ENCODE results near the gene STXBP4.

Gene STXBP4

DNA sequence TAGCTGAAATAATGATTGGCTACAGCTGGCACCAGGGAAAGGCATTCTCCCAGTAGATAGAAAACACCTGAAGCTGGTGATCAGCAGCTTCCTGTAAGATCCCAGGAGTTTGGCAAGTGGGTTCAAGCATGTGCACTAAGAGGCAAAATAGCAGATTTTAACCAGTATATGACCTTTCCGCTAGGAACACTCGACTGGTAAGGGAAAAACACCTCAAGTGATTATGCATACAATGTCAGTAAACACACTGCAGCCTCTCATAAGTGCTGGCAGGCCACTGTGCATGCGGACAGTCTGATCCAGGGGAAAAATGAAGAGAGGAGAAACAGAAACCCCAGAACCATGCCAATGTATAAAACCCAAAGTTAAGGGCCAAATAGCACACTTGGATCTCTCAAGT, 247.1 kb downstream of the STXBP4 start:
- peaks cover 2% of the 10 kb centered on the region for H3K9me3 ChIP-seq (ENCODE audit: insufficient read depth, low read depth, low read length)
- no peaks in the 10 kb centered on the region for H3K4me1 ChIP-seq (ENCODE audit: control insufficient read depth in 1 of 2, insufficient read depth in 2 of 2, low read length in 2 of 2)
- H3K27ac ChIP-seq (ENCODE audit: low read depth, low read length), result no peak overlapping the region
- H3K14ac ChIP-seq (ENCODE audit: low read length), result no peak overlapping the region
- no peak overlapping the region for H2BK120ac ChIP-seq (ENCODE audit: insufficient read depth, low read length, poor library complexity)
- no peak overlapping the region for H4K8ac ChIP-seq (ENCODE audit: low read depth, low read length)
- no peak overlapping the region for H3K4me3 ChIP-seq (ENCODE audit: low read depth, low read length)
- no peak overlapping the region for H2AK5ac ChIP-seq (ENCODE audit: low read length)
- no peak overlapping the region for H2BK5ac ChIP-seq (ENCODE audit: low read depth, low read length, poor library complexity)
- H4K12ac ChIP-seq (ENCODE audit: low read depth, low read length), result no peak overlapping the region
- no peak for DNase-seq
- H3K4ac ChIP-seq (ENCODE audit: low read depth, low read length), result no peak overlapping the region
- no peak overlapping the region for H3K18ac ChIP-seq (ENCODE audit: low read length)
- no peaks in the 10 kb centered on the region for H3K79me1 ChIP-seq (ENCODE audit: low read length)
- no peak overlapping the region for H4K91ac ChIP-seq (ENCODE audit: low read depth, low read length)
- no peak overlapping the region for H3K4me2 ChIP-seq (ENCODE audit: low read length)
- H3K79me2 ChIP-seq (ENCODE audit: control insufficient read depth, insufficient read depth, low read length, poor library complexity), result no peaks in the 10 kb centered on the region
- H2BK12ac ChIP-seq (ENCODE audit: low read length), result no peak overlapping the region
- no peaks in the 10 kb centered on the region for H3K27me3 ChIP-seq (ENCODE audit: insufficient read depth, low read length)
- H3K36me3 ChIP-seq (ENCODE audit: control insufficient read depth in 1 of 2, insufficient read depth in 2 of 2, low read length in 2 of 2), result no peaks in the 10 kb centered on the region
- no peak overlapping the region for H3K9ac ChIP-seq (ENCODE audit: low read length)
- H3K23ac ChIP-seq (ENCODE audit: low read length), result no peak overlapping the region
- no CpG with 5 or more reads among the region's 3 CpGs for WGBS (ENCODE audit: extremely low coverage, insufficient coverage, insufficient read length)
- H2AFZ ChIP-seq (ENCODE audit: insufficient read depth, low read length, poor library complexity), result no peak overlapping the region

DNA sequence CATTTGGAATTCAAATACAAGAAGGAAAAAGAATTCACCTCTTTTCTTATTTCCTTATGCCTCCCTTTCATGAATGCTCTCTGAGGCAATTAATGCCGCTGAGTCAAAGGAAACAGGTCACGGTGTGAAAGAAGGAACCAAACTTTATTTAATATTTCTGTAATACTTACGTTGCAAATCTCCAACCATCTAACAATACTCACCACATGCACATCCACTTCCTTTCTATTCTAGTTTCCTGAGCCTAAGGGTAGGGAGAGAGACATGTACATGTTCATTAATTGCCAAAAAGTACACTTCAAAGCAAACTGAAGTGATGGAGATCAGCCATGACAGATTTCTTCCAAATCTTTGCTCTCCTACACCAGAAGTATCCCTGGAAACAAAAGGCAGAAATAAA, 248.3 kb downstream of the STXBP4 start:
- H3K27ac ChIP-seq (ENCODE audit: low read depth, low read length), result no peak overlapping the region
- no CpG with 5 or more reads among the region's 3 CpGs for WGBS (ENCODE audit: extremely low coverage, insufficient coverage, insufficient read length)
- H4K12ac ChIP-seq (ENCODE audit: low read depth, low read length), result no peak overlapping the region
- H3K4me2 ChIP-seq (ENCODE audit: low read length), result no peak overlapping the region
- H3K79me1 ChIP-seq (ENCODE audit: low read length), result no peaks in the 10 kb centered on the region
- no peak overlapping the region for H2AK5ac ChIP-seq (ENCODE audit: low read length)
- no peak overlapping the region for H2BK12ac ChIP-seq (ENCODE audit: low read length)
- H3K79me2 ChIP-seq (ENCODE audit: control insufficient read depth, insufficient read depth, low read length, poor library complexity), result no peaks in the 10 kb centered on the region
- H3K9ac ChIP-seq (ENCODE audit: low read length), result no peak overlapping the region
- H2BK5ac ChIP-seq (ENCODE audit: low read depth, low read length, poor library complexity), result no peak overlapping the region
- H4K8ac ChIP-seq (ENCODE audit: low read depth, low read length), result no peak overlapping the region
- no peak overlapping the region for H4K91ac ChIP-seq (ENCODE audit: low read depth, low read length)
- peaks cover 2% of the 10 kb centered on the region for H3K9me3 ChIP-seq (ENCODE audit: insufficient read depth, low read depth, low read length)
- H2AFZ ChIP-seq (ENCODE audit: insufficient read depth, low read length, poor library complexity), result no peak overlapping the region
- no peaks in the 10 kb centered on the region for H3K36me3 ChIP-seq (ENCODE audit: control insufficient read depth in 1 of 2, insufficient read depth in 2 of 2, low read length in 2 of 2)
- H3K27me3 ChIP-seq (ENCODE audit: insufficient read depth, low read length), result no peaks in the 10 kb centered on the region
- no peak overlapping the region for H3K23ac ChIP-seq (ENCODE audit: low read length)
- no peak overlapping the region for H2BK120ac ChIP-seq (ENCODE audit: insufficient read depth, low read length, poor library complexity)
- no peak for DNase-seq
- no peaks in the 10 kb centered on the region for H3K4me1 ChIP-seq (ENCODE audit: control insufficient read depth in 1 of 2, insufficient read depth in 2 of 2, low read length in 2 of 2)
- H3K4ac ChIP-seq (ENCODE audit: low read depth, low read length), result no peak overlapping the region
- H3K4me3 ChIP-seq (ENCODE audit: low read depth, low read length), result no peak overlapping the region
- H3K14ac ChIP-seq (ENCODE audit: low read length), result no peak overlapping the region
- no peak overlapping the region for H3K18ac ChIP-seq (ENCODE audit: low read length)

GRCh38 chr17:55219459-55219858, 250.9 kb downstream of the STXBP4 start:
- Histone ChIP-seq H3K79me2 (ENCODE audit: control insufficient read depth, insufficient read depth, low read length, poor library complexity) (no peaks in the 10 kb centered on the region), H2BK12ac (ENCODE audit: low read length) (no peak overlapping the region), H3K27me3 (ENCODE audit: insufficient read depth, low read length) (no peaks in the 10 kb centered on the region), H4K12ac (ENCODE audit: low read depth, low read length) (no peak overlapping the region), H4K91ac (ENCODE audit: low read depth, low read length) (no peak overlapping the region), H3K4ac (ENCODE audit: low read depth, low read length) (no peak overlapping the region), H3K27ac (ENCODE audit: low read depth, low read length) (no peak overlapping the region), H3K4me1 (ENCODE audit: control insufficient read depth in 1 of 2, insufficient read depth in 2 of 2, low read length in 2 of 2) (no peaks in the 10 kb centered on the region), H3K18ac (ENCODE audit: low read length) (no peak overlapping the region), H4K8ac (ENCODE audit: low read depth, low read length) (no peak overlapping the region), H3K23ac (ENCODE audit: low read length) (no peak overlapping the region), H3K9ac (ENCODE audit: low read length) (no peak overlapping the region), H2BK5ac (ENCODE audit: low read depth, low read length, poor library complexity) (no peak overlapping the region), H2AK5ac (ENCODE audit: low read length) (no peak overlapping the region), H3K36me3 (ENCODE audit: control insufficient read depth in 1 of 2, insufficient read depth in 2 of 2, low read length in 2 of 2) (no peaks in the 10 kb centered on the region), H3K79me1 (ENCODE audit: low read length) (no peaks in the 10 kb centered on the region), H3K9me3 (ENCODE audit: insufficient read depth, low read depth, low read length) (peaks cover 2% of the 10 kb centered on the region), H3K14ac (ENCODE audit: low read length) (no peak overlapping the region), H2BK120ac (ENCODE audit: insufficient read depth, low read length, poor library complexity) (no peak overlapping the region), H2AFZ (ENCODE audit: insufficient read depth, low read length, poor library complexity) (no peak overlapping the region), H3K4me2 (ENCODE audit: low read length) (no peak overlapping the region), H3K4me3 (ENCODE audit: low read depth, low read length) (no peak overlapping the region)
- WGBS (ENCODE audit: extremely low coverage, insufficient coverage, insufficient read length), result no CpG with 5 or more reads among the region's 1 CpG
- DNase-seq, result no peak

- Histone ChIP-seq H2BK5ac (ENCODE audit: low read depth, low read length, poor library complexity) (no peak overlapping the region), H3K4ac (ENCODE audit: low read depth, low read length) (no peak overlapping the region), H3K14ac (ENCODE audit: low read length) (no peak overlapping the region), H3K4me1 (ENCODE audit: control insufficient read depth in 1 of 2, insufficient read depth in 2 of 2, low read length in 2 of 2) (no peaks in the 10 kb centered on the region), H3K27ac (ENCODE audit: low read depth, low read length) (no peak overlapping the region), H4K12ac (ENCODE audit: low read depth, low read length) (no peak overlapping the region), H4K91ac (ENCODE audit: low read depth, low read length) (no peak overlapping the region), H3K18ac (ENCODE audit: low read length) (no peak overlapping the region), H3K27me3 (ENCODE audit: insufficient read depth, low read length) (no peaks in the 10 kb centered on the region), H2AK5ac (ENCODE audit: low read length) (no peak overlapping the region), H3K23ac (ENCODE audit: low read length) (no peak overlapping the region), H2AFZ (ENCODE audit: insufficient read depth, low read length, poor library complexity) (no peak overlapping the region), H3K4me3 (ENCODE audit: low read depth, low read length) (no peak overlapping the region), H3K9ac (ENCODE audit: low read length) (no peak overlapping the region), H4K8ac (ENCODE audit: low read depth, low read length) (no peak overlapping the region), H2BK120ac (ENCODE audit: insufficient read depth, low read length, poor library complexity) (no peak overlapping the region), H3K4me2 (ENCODE audit: low read length) (no peak overlapping the region), H3K9me3 (ENCODE audit: insufficient read depth, low read depth, low read length) (peaks cover under 1% of the 10 kb centered on the region), H3K79me2 (ENCODE audit: control insufficient read depth, insufficient read depth, low read length, poor library complexity) (no peaks in the 10 kb centered on the region), H3K36me3 (ENCODE audit: control insufficient read depth in 1 of 2, insufficient read depth in 2 of 2, low read length in 2 of 2) (no peaks in the 10 kb centered on the region), H2BK12ac (ENCODE audit: low read length) (no peak overlapping the region), H3K79me1 (ENCODE audit: low read length) (no peaks in the 10 kb centered on the region)
- DNase-seq, result no peak
- no CpG with 5 or more reads among the region's 3 CpGs for WGBS (ENCODE audit: extremely low coverage, insufficient coverage, insufficient read length)
These were observed 251.4 kb downstream of the STXBP4 start for GRCh38 chr17:55219934-55220333.

Data from trophoblast cell (in vitro differentiated cells and primary cell).